Trophoblast cell (in vitro differentiated cells and primary cell): ENCODE results near the gene TAF11L4.
A peak's percentile ranks its signal among the peaks of the same experiment; 100 is the strongest.
"Not testable (repeated sequence)": the region's sequence is repeated elsewhere in the genome, so short reads cannot be mapped to it uniquely, and the experiment has no call there.

ENCODE experiments used
- DNase-seq, 2 donors: peaks; one replicate each; pipeline ENCODE4 v3.0.0-alpha.2; 2016
- H2AFZ ChIP-seq: 2 replicates; pipeline ENCODE4 v1.6.1; 2013; ENCODE audit warnings: low read length, moderate library complexity, mild to moderate bottlenecking; ENCODE audit not compliant: insufficient read depth, poor library complexity
- H2AK5ac ChIP-seq: 2 replicates; pipeline ENCODE4 v1.6.1; 2013; ENCODE audit warnings: mild to moderate bottlenecking, low read length
- H2BK120ac ChIP-seq: 2 replicates; pipeline ENCODE4 v1.6.1; 2013; ENCODE audit warnings: low read length, mild to moderate bottlenecking, moderate library complexity; ENCODE audit not compliant: insufficient read depth, poor library complexity
- H2BK12ac ChIP-seq: 2 replicates; pipeline ENCODE4 v1.6.1; 2013; ENCODE audit warnings: mild to moderate bottlenecking, low read length, moderate library complexity
- H2BK5ac ChIP-seq: 2 replicates; pipeline ENCODE4 v1.6.1; 2013; ENCODE audit warnings: low read length, low read depth, moderate library complexity, mild to moderate bottlenecking; ENCODE audit not compliant: poor library complexity
- H3K14ac ChIP-seq: 2 replicates; pipeline ENCODE4 v1.6.1; 2013; ENCODE audit warnings: mild to moderate bottlenecking, low read length
- H3K18ac ChIP-seq: 2 replicates; pipeline ENCODE4 v1.6.1; 2013; ENCODE audit warnings: mild to moderate bottlenecking, low read length
- H3K23ac ChIP-seq: 2 replicates; pipeline ENCODE4 v1.6.1; 2013; ENCODE audit warnings: low read length
- H3K27ac ChIP-seq: 2 replicates; pipeline ENCODE4 v1.5.1; 2013; ENCODE audit warnings: low read depth, mild to moderate bottlenecking, inconsistent platforms, low read length, moderate library complexity
- H3K27me3 ChIP-seq: 2 replicates; pipeline ENCODE4 v1.6.1; 2013; ENCODE audit warnings: inconsistent platforms, mild to moderate bottlenecking, low read length, moderate library complexity; ENCODE audit not compliant: insufficient read depth
- H3K36me3 ChIP-seq, 2 experiments: 1 replicate in 1 of 2; 2 replicates in 1 of 2; pipeline ENCODE4 v1.6.1; 2013; ENCODE audit warnings: low read length in 2 of 2, mild to moderate bottlenecking in 2 of 2, moderate library complexity in 1 of 2; ENCODE audit not compliant: insufficient read depth in 2 of 2, control insufficient read depth in 1 of 2
- H3K4ac ChIP-seq: 2 replicates; pipeline ENCODE4 v1.6.1; 2013; ENCODE audit warnings: low read depth, mild to moderate bottlenecking, low read length, moderate library complexity
- H3K4me1 ChIP-seq, 2 experiments: 1 replicate in 1 of 2; 2 replicates in 1 of 2; pipeline ENCODE4 v1.6.1; 2013; ENCODE audit warnings: low read length in 2 of 2, mild to moderate bottlenecking in 2 of 2, moderate library complexity in 1 of 2; ENCODE audit not compliant: insufficient read depth in 2 of 2, control insufficient read depth in 1 of 2
- H3K4me2 ChIP-seq: 2 replicates; pipeline ENCODE4 v1.6.1; 2013; ENCODE audit warnings: inconsistent platforms, mild to moderate bottlenecking, low read length, moderate library complexity
- H3K4me3 ChIP-seq: 2 replicates; pipeline ENCODE4 v1.5.1; 2013; ENCODE audit warnings: mild to moderate bottlenecking, low read depth, low read length, inconsistent platforms
- H3K79me1 ChIP-seq: one replicate; pipeline ENCODE4 v1.6.1; 2013; ENCODE audit warnings: low read length
- H3K79me2 ChIP-seq: 2 replicates; pipeline ENCODE4 v1.6.1; 2013; ENCODE audit warnings: low read length, mild to moderate bottlenecking; ENCODE audit not compliant: control insufficient read depth, insufficient read depth, poor library complexity
- H3K9ac ChIP-seq: 2 replicates; pipeline ENCODE4 v1.6.1; 2013; ENCODE audit warnings: mild to moderate bottlenecking, low read length
- H3K9me3 ChIP-seq: 2 replicates; pipeline ENCODE4 v1.6.1; 2013; ENCODE audit warnings: low read depth, mild to moderate bottlenecking, control low read depth, inconsistent platforms, low read length; ENCODE audit not compliant: insufficient read depth
- H4K12ac ChIP-seq: 2 replicates; pipeline ENCODE4 v1.6.1; 2013; ENCODE audit warnings: low read depth, mild to moderate bottlenecking, low read length, moderate library complexity
- H4K8ac ChIP-seq: 2 replicates; pipeline ENCODE4 v1.6.1; 2013; ENCODE audit warnings: low read depth, mild to moderate bottlenecking, low read length, moderate library complexity
- H4K91ac ChIP-seq: one replicate; pipeline ENCODE4 v1.6.1; 2013; ENCODE audit warnings: low read depth, mild to moderate bottlenecking, low read length, moderate library complexity
- WGBS: extraction: QIAGEN DNeasy Blood & Tissue Kit; methylation state at CpG from one replicate; pipeline ENCODE4 v1.1.7; 2013; ENCODE audit warnings: missing lambda C conversion rate; ENCODE audit not compliant: insufficient read length, insufficient coverage; ENCODE audit errors: extremely low coverage; 5-methylcytosine and 5-hydroxymethylcytosine counted together

Gene TAF11L4

GRCh38 chr5:17491257-17491656 is 30.3 kb upstream of the TAF11L4 start:
- not testable (repeated sequence) for DNase-seq, H3K27ac ChIP-seq, H3K4me3 ChIP-seq, H3K4me2 ChIP-seq, H2BK12ac ChIP-seq, H3K23ac ChIP-seq, H2BK5ac ChIP-seq, H2AK5ac ChIP-seq, H3K36me3 ChIP-seq, H3K4me1 ChIP-seq, H3K27me3 ChIP-seq, H3K9ac ChIP-seq, H3K18ac ChIP-seq, H3K79me2 ChIP-seq, H4K8ac ChIP-seq, H3K4ac ChIP-seq, H3K79me1 ChIP-seq, H4K12ac ChIP-seq, H3K9me3 ChIP-seq, H3K14ac ChIP-seq, H2AFZ ChIP-seq, H4K91ac ChIP-seq, H2BK120ac ChIP-seq
- no CpG with 5 or more reads among the region's 23 CpGs for WGBS

GRCh38 chr5:17492770-17493169 is 28.8 kb upstream of the TAF11L4 start:
- no peak overlapping the region for H2BK120ac ChIP-seq
- no peak overlapping the region for H2AFZ ChIP-seq
- H4K91ac ChIP-seq: no peak overlapping the region
- H3K18ac ChIP-seq: no peak overlapping the region
- no peak for DNase-seq
- H3K4me3 ChIP-seq: no peak overlapping the region
- H3K9ac ChIP-seq: no peak overlapping the region
- peaks cover 1% of the 10 kb centered on the region for H3K9me3 ChIP-seq
- no peaks in the 10 kb centered on the region for H3K79me2 ChIP-seq
- H3K14ac ChIP-seq: no peak overlapping the region
- H4K8ac ChIP-seq: no peak overlapping the region
- WGBS: no CpG with 5 or more reads among the region's 3 CpGs
- no peaks in the 10 kb centered on the region for H3K36me3 ChIP-seq
- no peaks in the 10 kb centered on the region for H3K79me1 ChIP-seq
- no peak overlapping the region for H2BK12ac ChIP-seq
- H3K23ac ChIP-seq: no peak overlapping the region
- no peak overlapping the region for H2AK5ac ChIP-seq
- no peaks in the 10 kb centered on the region for H3K27me3 ChIP-seq
- no peak overlapping the region for H2BK5ac ChIP-seq
- no peak overlapping the region for H4K12ac ChIP-seq
- no peaks in the 10 kb centered on the region for H3K4me1 ChIP-seq
- no peak overlapping the region for H3K27ac ChIP-seq
- H3K4ac ChIP-seq: no peak overlapping the region
- H3K4me2 ChIP-seq: no peak overlapping the region

- no peak overlapping the region for H3K4ac ChIP-seq
These were observed 24.2 kb upstream of the TAF11L4 start for GRCh38 chr5:17497446-17497845.

GRCh38 chr5:17497931-17498330 is 23.7 kb upstream of the TAF11L4 start, which contains the start of gene TAF11L2:
TSS of gene TAF11L2 (plus strand) at chr5:17498231.
- H2BK12ac ChIP-seq: not testable (repeated sequence)

More at GRCh38 chr5:17497446-17497845, 24.2 kb upstream of the TAF11L4 start:
- Histone ChIP-seq H3K9ac (no peak overlapping the region), H3K18ac (no peak overlapping the region), H3K23ac (peak overlapping the region; percentile 81), H3K27me3 (no peaks in the 10 kb centered on the region), H3K27ac (no peak overlapping the region), H4K8ac (no peak overlapping the region), H3K36me3 (no peaks in the 10 kb centered on the region), H3K14ac (no peak overlapping the region), H2BK12ac (no peak overlapping the region), H4K91ac (peak overlapping the region; percentile 14), H2BK5ac (no peak overlapping the region), H3K4me2 (no peak overlapping the region), H4K12ac (no peak overlapping the region), H3K4me1 (peaks cover 0 to 5% of the 10 kb centered on the region in 2 experiments), H2BK120ac (no peak overlapping the region), H2AFZ (no peak overlapping the region), H3K9me3 (no peaks in the 10 kb centered on the region), H3K4me3 (no peak overlapping the region), H2AK5ac (no peak overlapping the region), H3K79me2 (no peaks in the 10 kb centered on the region), H3K79me1 (no peaks in the 10 kb centered on the region)
- no CpG with 5 or more reads among the region's 4 CpGs for WGBS
- no peak for DNase-seq

More at GRCh38 chr5:17497931-17498330, 23.7 kb upstream of the TAF11L4 start, which contains the start of gene TAF11L2:
- not testable (repeated sequence) for H3K9me3 ChIP-seq, H3K14ac ChIP-seq, DNase-seq, H2AK5ac ChIP-seq, H2BK120ac ChIP-seq, H2AFZ ChIP-seq, H3K4me1 ChIP-seq, H2BK5ac ChIP-seq, H4K8ac ChIP-seq, H3K79me2 ChIP-seq, H3K4me2 ChIP-seq, H3K4me3 ChIP-seq, H4K12ac ChIP-seq, H3K79me1 ChIP-seq, H3K36me3 ChIP-seq, H3K18ac ChIP-seq, H3K27me3 ChIP-seq, H3K27ac ChIP-seq, H3K9ac ChIP-seq, H3K4ac ChIP-seq
- peak within 1 kb of the TSS; percentile 81 for H3K23ac ChIP-seq
- WGBS: no CpG with 5 or more reads among the region's 8 CpGs
- peak within 1 kb of the TSS; percentile 14 for H4K91ac ChIP-seq
